HG02623 (cell line): ENCODE data around the gene BEND3.
"Not testable (repeated sequence)": the region's sequence is repeated elsewhere in the genome, so short reads cannot be mapped to it uniquely, and the experiment has no call there.

Experiments used
- ATAC-seq: cut with Tn5 transposase; IDR thresholded peaks from one replicate; pipeline ENCODE4 v1.9.1; 2021; ENCODE audit warnings: moderate library complexity; ENCODE audit not compliant: unreplicated experiment

The BEND3 gene

GRCh38 chr6:107114926-107115694, at the start of gene BEND3:
BEND3 (minus strand) TSS chr6:107115515; CDS start chr6:107099285, 16,230 bp downstream.
- ATAC-seq: peak; percentile 15

DNA sequence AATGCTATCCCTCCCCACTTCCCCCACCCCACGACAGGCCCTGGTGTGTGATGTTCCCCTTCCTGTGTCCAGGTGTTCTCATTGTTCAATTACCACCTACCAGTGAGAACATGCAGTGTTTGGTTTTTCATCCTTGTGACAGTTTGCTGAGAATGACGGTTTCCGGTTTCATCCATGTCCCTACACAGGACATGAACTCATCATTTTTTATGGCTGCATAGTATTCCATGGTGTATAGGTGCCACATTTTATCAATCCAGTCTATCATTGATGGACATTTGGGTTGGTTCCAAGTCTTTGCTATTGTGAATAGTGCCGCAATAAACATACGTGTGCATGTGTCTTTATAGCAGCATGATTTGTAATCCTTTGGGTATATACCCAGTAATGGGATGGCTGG, 49.0 kb upstream of the BEND3 start:
- ATAC-seq: not testable (repeated sequence)

DNA sequence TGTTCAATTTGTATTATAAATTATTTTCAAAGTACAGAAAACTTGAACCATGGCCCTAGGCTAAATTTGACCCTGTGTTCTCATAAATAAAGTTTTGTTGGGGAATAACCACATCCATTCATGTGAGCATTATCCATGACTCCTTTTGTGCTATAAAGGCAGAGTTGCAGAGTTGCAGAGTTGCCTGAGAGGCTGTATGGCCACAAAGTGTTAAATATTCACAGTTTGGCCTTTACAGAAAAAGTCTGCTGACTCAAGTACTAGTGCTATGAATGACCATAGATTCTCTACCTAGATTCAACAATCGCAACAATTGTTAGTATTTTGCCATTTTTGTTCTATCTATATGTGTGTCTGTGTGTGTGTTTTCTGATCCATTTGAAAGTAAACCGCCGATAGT, 46.2 kb upstream of the BEND3 start:
- no peak for ATAC-seq

DNA sequence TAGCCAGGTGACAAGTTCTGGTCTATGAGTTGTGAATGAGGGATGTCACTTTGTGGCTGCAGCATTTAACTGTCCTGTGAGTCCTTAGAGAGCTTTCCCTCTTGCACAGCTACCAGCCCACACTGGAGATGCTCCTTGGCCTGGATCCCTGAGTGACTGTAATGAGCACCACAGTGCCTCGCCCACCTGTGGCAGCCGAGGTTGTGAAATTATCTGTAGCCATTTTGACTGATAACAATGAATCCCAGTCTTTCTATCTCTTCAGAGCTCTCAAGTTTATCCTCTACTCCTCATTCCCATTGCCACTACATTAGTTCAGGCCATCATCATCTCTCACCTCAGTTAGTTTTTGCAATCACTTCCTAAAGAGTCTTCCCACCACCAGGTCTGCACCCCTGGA, 41.3 kb upstream of the BEND3 start:
- ATAC-seq: no peak

- ATAC-seq: no peak
Observed at GRCh38 chr6:107154801-107155160, 39.5 kb upstream of the BEND3 start.

DNA sequence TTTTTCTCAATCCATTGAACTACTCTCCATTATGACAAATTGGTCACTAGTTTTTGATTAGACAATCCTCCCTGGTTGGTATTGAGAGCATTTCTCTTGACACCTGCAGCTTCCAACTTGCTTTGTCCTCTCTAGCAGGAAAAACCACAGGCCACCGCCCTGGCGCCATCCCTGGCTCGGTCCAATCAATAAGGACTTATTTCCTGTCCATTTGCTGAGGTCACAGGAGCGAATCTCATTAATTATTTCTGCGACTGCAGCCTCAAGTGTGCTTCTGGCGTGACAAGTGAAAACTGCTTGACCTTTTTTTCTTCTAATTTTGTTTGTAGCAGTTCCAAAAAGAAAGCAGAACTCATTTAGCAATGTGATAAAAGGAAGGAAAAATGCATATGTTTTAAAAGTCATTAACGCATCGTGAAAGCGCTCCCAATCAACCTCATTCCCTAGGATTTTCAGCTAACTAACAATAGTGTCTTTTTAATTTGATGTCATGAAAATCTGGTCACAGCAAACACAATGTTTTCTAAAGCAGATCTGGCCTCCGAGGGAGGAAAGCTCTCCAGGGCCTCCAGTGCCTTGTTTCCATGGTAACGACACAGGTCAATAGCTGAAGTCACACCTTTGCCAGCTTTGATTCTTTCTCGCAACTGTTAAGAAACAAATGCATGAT, 39.0 kb upstream of the BEND3 start:
- ATAC-seq: no peak

- no peak for ATAC-seq
Observed at GRCh38 chr6:107152638-107153430, 37.5 kb upstream of the BEND3 start.

- no peak for ATAC-seq
Observed at GRCh38 chr6:107144666-107145065, 29.4 kb upstream of the BEND3 start.

DNA sequence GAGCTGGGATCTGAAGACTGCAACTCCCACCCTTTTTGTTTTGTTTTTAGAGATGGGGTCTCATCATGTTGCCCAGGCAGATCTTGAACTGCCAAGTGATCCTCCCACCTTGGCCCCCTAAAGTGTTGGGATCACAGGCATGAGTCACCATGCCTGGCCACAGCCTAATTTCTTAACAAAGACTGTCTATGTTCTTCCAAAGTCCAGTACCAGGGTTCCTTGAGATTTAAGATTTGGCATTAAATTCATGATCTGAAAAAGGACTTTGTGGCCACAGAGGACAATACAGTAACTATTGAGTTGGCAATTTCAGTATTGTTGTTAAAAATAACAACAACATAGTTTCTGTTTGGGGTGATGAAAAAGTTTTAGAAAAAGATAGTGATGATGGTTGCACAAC, 28.7 kb upstream of the BEND3 start:
- no peak for ATAC-seq

- no peak for ATAC-seq
Observed at GRCh38 chr6:107140581-107140980, 25.3 kb upstream of the BEND3 start.

- not testable (repeated sequence) for ATAC-seq
Observed at GRCh38 chr6:107136324-107136723, 21.0 kb upstream of the BEND3 start.

DNA sequence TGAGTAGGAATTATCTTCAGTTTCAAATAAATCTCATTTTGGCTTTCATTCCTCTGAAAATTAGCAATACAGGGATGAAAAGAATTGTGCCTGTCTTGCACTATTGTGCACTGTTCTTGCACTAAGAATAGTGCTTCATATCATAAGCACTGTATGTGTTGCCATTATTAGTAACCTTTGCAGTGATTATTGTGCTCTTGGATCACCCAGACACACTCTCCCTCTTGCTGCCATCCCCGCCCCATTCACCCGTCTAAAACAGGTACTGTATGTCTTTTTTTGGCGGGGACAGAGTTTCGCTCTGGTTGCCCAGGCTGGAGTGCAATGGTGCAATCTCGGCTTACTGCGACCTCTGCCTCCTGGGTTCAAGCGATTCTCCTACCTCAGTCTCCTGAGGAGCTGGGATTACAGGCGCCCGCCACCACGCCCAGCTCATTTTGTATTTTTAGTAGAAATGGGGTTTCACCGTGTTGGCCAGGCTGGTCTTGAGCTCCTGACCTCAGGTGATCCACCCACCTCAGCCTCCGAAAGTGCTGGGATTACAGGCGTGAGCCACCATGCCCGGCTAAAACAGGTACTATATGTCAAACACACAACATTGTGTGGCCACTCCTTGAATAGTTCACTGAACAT, 19.8 kb upstream of the BEND3 start:
- not testable (repeated sequence) for ATAC-seq

DNA sequence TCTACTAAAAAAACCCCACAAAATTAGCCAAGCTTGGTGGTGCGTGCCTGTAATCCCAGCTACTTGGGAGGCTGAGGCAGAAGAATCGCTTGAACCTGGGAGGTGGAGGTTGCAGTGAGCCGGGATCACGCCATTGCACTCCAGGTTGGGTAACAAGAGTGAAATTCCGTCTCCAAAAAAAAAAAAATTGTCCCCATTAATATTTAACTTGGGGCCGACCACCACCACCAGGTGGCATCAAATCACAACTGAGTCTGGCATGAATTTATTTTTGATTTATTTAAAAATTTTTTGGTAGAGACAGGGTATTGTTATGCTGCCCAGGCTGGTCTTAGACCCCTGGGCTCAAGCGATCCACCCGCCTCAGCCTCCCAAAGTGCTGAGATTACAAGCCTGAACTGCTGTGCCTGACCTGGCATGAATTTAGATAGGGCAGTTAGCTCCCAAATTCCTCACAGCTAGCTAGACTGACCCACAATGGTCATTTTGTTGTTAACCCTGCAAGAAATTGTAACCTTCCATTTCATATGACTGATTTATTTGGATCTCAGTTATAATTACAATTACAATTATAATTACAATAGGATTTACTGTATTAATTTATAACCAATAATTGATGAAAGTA, 17.1 kb upstream of the BEND3 start:
- no peak for ATAC-seq

DNA sequence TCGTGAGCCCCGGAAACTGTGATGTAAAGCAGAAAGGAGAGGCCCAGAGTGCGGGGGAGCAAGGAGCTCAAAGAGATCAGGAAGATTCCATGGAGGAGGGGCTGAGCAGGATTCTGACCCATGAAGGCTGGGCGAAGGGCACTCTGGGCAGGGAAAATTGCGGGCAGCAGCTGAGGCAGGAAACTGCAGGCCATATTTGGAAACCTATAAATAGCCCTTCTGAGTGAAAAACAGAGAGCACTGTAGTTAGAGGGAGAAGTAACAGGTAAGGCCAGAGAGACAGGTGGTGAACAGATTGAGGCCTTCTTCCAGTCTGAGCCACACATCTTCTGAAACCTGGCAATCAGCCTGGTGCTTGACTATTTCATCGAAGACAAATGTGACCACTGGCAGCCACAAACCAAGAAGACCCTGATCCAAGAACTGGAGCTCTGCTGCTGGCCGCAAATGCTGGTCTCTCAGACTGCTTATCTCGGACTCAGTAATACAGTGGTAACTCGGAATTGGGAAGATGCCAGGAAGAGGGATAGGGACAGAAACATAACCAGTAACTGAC, 14.1 kb upstream of the BEND3 start:
- ATAC-seq: no peak

GRCh38 chr6:107128577-107128976, 13.3 kb upstream of the BEND3 start:
- no peak for ATAC-seq

DNA sequence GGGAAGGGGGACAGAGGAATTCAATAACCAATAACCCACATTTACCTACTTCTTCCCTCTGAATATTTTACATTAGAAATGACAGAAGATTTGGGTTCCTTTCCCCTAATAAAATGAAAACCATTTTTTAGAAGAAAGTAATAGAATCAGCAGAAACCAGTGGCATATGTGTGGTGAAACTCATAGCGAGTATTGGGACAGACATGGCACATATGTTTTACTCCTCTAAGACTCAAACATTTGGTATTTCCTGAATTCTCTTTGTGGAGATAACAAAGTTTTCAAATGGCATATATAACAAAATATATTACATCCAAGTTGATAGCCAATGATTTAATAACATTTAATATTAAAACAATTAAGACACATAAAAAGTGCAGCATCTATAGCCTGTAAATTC, 12.9 kb upstream of the BEND3 start:
- ATAC-seq: no peak

GRCh38 chr6:107125771-107126170, 10.5 kb upstream of the BEND3 start:
- no peak for ATAC-seq

DNA sequence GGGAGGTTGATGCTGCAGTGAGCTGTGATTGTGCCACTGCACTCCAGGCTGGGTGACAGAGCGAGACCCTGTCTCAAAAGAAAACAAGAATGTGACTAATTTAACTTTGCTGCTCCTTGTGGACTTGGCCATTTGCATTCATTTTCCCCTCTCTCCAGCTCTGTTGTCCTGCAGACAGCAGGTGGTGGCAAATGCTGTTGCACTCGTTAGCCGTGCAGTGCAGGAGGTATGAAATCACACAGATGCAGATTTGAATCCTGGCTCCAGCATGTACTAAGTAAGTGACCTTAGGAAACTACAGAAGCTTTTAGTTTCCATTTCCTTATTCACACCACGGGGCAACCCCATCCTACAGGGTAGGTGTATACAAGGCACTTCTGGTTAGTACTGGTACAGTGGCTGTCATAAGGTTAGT, 9.6 kb upstream of the BEND3 start:
- peak; percentile 82 for ATAC-seq

- no peak for ATAC-seq
Observed at GRCh38 chr6:107123501-107123900, 8.2 kb upstream of the BEND3 start.

GRCh38 chr6:107122748-107123147, 7.4 kb upstream of the BEND3 start:
- no peak for ATAC-seq
